Keratinocyte (primary cell): ENCODE results near the gene ST6GAL1. TPM values are rescaled to one million over a fixed set of nuclear protein-coding genes. Genes with fewer than 3 reads are reported as not detected.
"Not testable (repeated sequence)": the region's sequence is repeated elsewhere in the genome, so short reads cannot be mapped to it uniquely, and the experiment has no call there.

ENCODE experiments used
- DNase-seq: peaks from one replicate; pipeline ENCODE4 v3.0.0-alpha.2; 2011; ENCODE audit warnings: low read depth, missing footprints, low spot score
- FAIRE-seq: peaks from 2 replicates; lab custom pipeline; 2011; peaks lifted over from hg19 to GRCh38; lab: Jason Lieb, UNC
- H2AFZ ChIP-seq: 2 replicates; pipeline ENCODE4 v1.6.0; 2012; ENCODE audit warnings: low read length, control low read depth, inconsistent platforms; ENCODE audit not compliant: control insufficient read depth
- H3K27ac ChIP-seq: 2 replicates; pipeline ENCODE4 v1.5.1; 2011; ENCODE audit warnings: low read length; ENCODE audit not compliant: control insufficient read depth, insufficient read depth
- H3K27me3 ChIP-seq: 3 replicates; pipeline ENCODE4 v1.6.0; 2011; ENCODE audit warnings: low read length; ENCODE audit not compliant: control insufficient read depth, insufficient read depth; ENCODE audit errors: extremely low read depth
- H3K36me3 ChIP-seq, 2 experiments: 2 replicates in 1 of 2; 3 replicates in 1 of 2; pipeline ENCODE4 v1.5.1; 2011; ENCODE audit warnings: low read length in 2 of 2, mild to moderate bottlenecking in 1 of 2; ENCODE audit not compliant: control insufficient read depth in 2 of 2, insufficient read depth in 2 of 2; ENCODE audit errors: extremely low read depth in 1 of 2
- H3K4me1 ChIP-seq: 3 replicates; pipeline ENCODE4 v1.5.1; 2011; ENCODE audit warnings: low read length; ENCODE audit not compliant: control insufficient read depth, insufficient read depth; ENCODE audit errors: extremely low read depth
- H3K4me2 ChIP-seq: 3 replicates; pipeline ENCODE4 v1.6.0; 2011; ENCODE audit warnings: low read depth, low read length; ENCODE audit not compliant: control insufficient read depth, insufficient read depth; ENCODE audit errors: extremely low read depth
- H3K4me3 ChIP-seq, 3 experiments: fragments of 200-600 bp in 1 of 3; sonication (generic) in 1 of 3; 2 replicates in 2 of 3; 3 replicates in 1 of 3; pipeline ENCODE4 v1.5.1; 2011 to 2016; ENCODE audit warnings: low read length in 3 of 3, mild to moderate bottlenecking in 3 of 3, control low read depth in 2 of 3, inconsistent platforms in 1 of 3, low read depth in 1 of 3, mixed read lengths in 1 of 3, mixed run types in 1 of 3, moderate library complexity in 1 of 3; ENCODE audit not compliant: control insufficient read depth in 2 of 3, insufficient read depth in 2 of 3; ENCODE audit errors: extremely low read depth in 1 of 3
- H3K79me2 ChIP-seq: 2 replicates; pipeline ENCODE4 v1.6.0; 2012; ENCODE audit warnings: low read length; ENCODE audit not compliant: control insufficient read depth, insufficient read depth
- H3K9ac ChIP-seq: 3 replicates; pipeline ENCODE4 v1.6.0; 2011; ENCODE audit warnings: low read length; ENCODE audit not compliant: control insufficient read depth, insufficient read depth; ENCODE audit errors: extremely low read depth
- H3K9me1 ChIP-seq: 3 replicates; pipeline ENCODE4 v1.6.0; 2011; ENCODE audit warnings: low read length; ENCODE audit not compliant: control insufficient read depth, insufficient read depth; ENCODE audit errors: extremely low read depth
- H3K9me3 ChIP-seq: 2 replicates; pipeline ENCODE4 v1.5.1; 2012; ENCODE audit warnings: low read depth, low read length; ENCODE audit not compliant: control insufficient read depth
- H4K20me1 ChIP-seq: 3 replicates; pipeline ENCODE4 v1.6.0; 2011; ENCODE audit warnings: low read length; ENCODE audit not compliant: control insufficient read depth, insufficient read depth; ENCODE audit errors: extremely low read depth
- CTCF ChIP-seq, 3 experiments: IDR thresholded peaks in 1 of 3; conservative IDR thresholded peaks in 1 of 3; optimal IDR thresholded peaks in 1 of 3; 2 replicates in 2 of 3; 3 replicates in 1 of 3; pipeline versions ENCODE3 to v1.5.1; 2011; ENCODE audit warnings: low read length in 3 of 3, mild to moderate bottlenecking in 3 of 3, moderate library complexity in 2 of 3, control low read depth in 1 of 3, inconsistent platforms in 1 of 3; ENCODE audit not compliant: insufficient read depth in 2 of 3; ENCODE audit errors: extremely low read depth in 1 of 3
- EZH2 ChIP-seq: IDR thresholded peaks from one replicate; pipeline ENCODE4 v1.6.1; 2012; ENCODE audit warnings: inconsistent platforms, mild to moderate bottlenecking, low read length, moderate library complexity
- dilution Hi-C: fragments of 300-500 bp; cut with MboI; formaldehyde crosslinking; loops from one replicate; pipeline ENCODE4 v1.7.0; 2020; ENCODE audit warnings: low sequenced_read_pairs; ENCODE audit not compliant: extremely low pct_ligation_motif_present
- polyA plus RNA-seq, 5 experiments: library from polyadenylated mRNA; depleted of rRNA in 3 of 5; stranded (reverse) in 3 of 5; stranded (forward) in 1 of 5; unstranded in 1 of 5; fragments of >200 nt; gene quantifications; 1 replicate in 1 of 5; 2 replicates in 3 of 5; 3 replicates in 1 of 5; pipeline versions ENCODE4 v1.2.1 to v1.2.3, GENCODE V29; 2011 to 2012; ENCODE audit warnings: missing spikeins in 2 of 5, low read depth in 1 of 5, low replicate concordance in 1 of 5

The ST6GAL1 gene
- polyA plus RNA-seq, 1 donor (not counting 4 experiments of a cell fraction or from before 2014, with no cell fraction given): 7.5 TPM

GRCh38 chr3:186888569-186888968 lies 41.8 kb upstream of the ST6GAL1 start:
- Histone ChIP-seq H3K9me1 (no peaks in the 10 kb centered on the region), H3K9me3 (no peaks in the 10 kb centered on the region), H3K4me2 (no peak overlapping the region), H3K4me1 (peaks cover 4% of the 10 kb centered on the region), H3K27me3 (no peaks in the 10 kb centered on the region), H3K4me3 (no peak overlapping the region), H3K36me3 (no peaks in the 10 kb centered on the region), H4K20me1 (no peaks in the 10 kb centered on the region), H3K79me2 (no peaks in the 10 kb centered on the region), H3K27ac (no peak overlapping the region), H2AFZ (peak overlapping the region; percentile 10), H3K9ac (no peak overlapping the region)
- no peak for TF ChIP-seq CTCF (optimal IDR thresholded peaks at IDR 0.05 in 1 of 3, IDR thresholded peaks at IDR 0.05 in 1 of 3, conservative IDR thresholded peaks at IDR 0.05 in 1 of 3; ENCODE audit: extremely low read depth in 1 of 3, insufficient read depth in 2 of 3, low read length in 3 of 3)
- no peak for TF ChIP-seq EZH2
- dilution Hi-C loops: no loop called here
- DNase-seq: no peak
- no peak for FAIRE-seq

- H3K4me3 ChIP-seq, H3K79me2 ChIP-seq, H3K36me3 ChIP-seq, H3K9me3 ChIP-seq, H3K4me1 ChIP-seq, H3K27ac ChIP-seq, H2AFZ ChIP-seq, dilution Hi-C loops, H3K9me1 ChIP-seq, FAIRE-seq, H3K9ac ChIP-seq, H3K27me3 ChIP-seq, DNase-seq, H3K4me2 ChIP-seq, H4K20me1 ChIP-seq: not testable (repeated sequence)
Observed at GRCh38 chr3:186889698-186890097, 40.6 kb upstream of the ST6GAL1 start.

- no peaks in the 10 kb centered on the region for H3K79me2 ChIP-seq
- H4K20me1 ChIP-seq: no peaks in the 10 kb centered on the region
- H3K27ac ChIP-seq: no peak overlapping the region
- DNase-seq: no peak
- no peaks in the 10 kb centered on the region for H3K4me1 ChIP-seq
- H3K36me3 ChIP-seq: no peaks in the 10 kb centered on the region
- no peaks in the 10 kb centered on the region for H3K9me1 ChIP-seq
- no peak overlapping the region for H3K4me2 ChIP-seq
- H3K9ac ChIP-seq: no peak overlapping the region
- dilution Hi-C loops: no loop called here
- TF ChIP-seq CTCF (optimal IDR thresholded peaks at IDR 0.05 in 1 of 3, IDR thresholded peaks at IDR 0.05 in 1 of 3, conservative IDR thresholded peaks at IDR 0.05 in 1 of 3; ENCODE audit: extremely low read depth in 1 of 3, insufficient read depth in 2 of 3, low read length in 3 of 3) (no peak), EZH2 (no peak)
- no peak overlapping the region for H2AFZ ChIP-seq
- no peaks in the 10 kb centered on the region for H3K27me3 ChIP-seq
- no peak overlapping the region for H3K4me3 ChIP-seq
- H3K9me3 ChIP-seq: no peaks in the 10 kb centered on the region
- no peak for FAIRE-seq
Observed at GRCh38 chr3:186890911-186891310, 39.4 kb upstream of the ST6GAL1 start.

- H3K4me2 ChIP-seq, H4K20me1 ChIP-seq, dilution Hi-C loops: not testable (repeated sequence)
Observed at GRCh38 chr3:186893071-186893470, 37.3 kb upstream of the ST6GAL1 start.

More at GRCh38 chr3:186893071-186893470, 37.3 kb upstream of the ST6GAL1 start:
- not testable (repeated sequence) for FAIRE-seq, H3K27me3 ChIP-seq, H3K4me3 ChIP-seq, H3K9me1 ChIP-seq, H3K27ac ChIP-seq, H3K9me3 ChIP-seq, H3K9ac ChIP-seq, DNase-seq, H3K36me3 ChIP-seq, H2AFZ ChIP-seq, H3K79me2 ChIP-seq, H3K4me1 ChIP-seq
